ENCODE results near the gene JAG1.

DNA sequence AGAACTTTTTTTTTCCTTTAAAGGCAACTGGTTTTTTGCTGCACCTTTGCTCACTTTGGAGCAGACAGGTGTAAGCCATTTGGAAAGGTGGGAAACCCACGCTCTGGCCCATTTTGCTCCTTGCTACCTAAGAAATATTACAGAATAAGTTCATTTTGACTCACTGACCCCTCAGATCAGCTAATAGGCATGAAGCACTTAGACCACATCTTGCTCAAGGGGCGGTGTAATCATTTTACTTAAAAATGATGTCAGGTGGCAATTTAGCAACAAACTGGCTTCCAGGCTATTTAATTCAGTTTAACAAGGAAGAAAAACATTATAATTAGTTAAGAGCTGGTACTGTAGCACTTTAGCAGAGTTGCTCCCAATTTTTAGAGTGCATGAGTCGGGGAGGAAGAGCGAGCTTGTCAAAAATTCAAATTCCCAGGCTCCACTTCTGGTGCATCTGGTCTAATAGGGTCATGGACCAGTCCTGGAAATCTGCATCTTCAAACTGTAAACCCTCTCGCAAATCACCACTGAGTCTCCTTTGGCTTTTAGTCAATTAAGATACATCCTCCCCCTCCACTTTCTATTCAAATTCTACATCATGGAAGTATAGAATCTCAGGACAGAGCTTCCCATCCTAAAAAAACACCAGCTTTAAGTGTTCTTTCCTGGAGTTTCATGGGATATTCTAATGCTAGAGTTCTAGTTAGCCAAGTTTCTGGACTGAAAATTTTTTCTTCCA is 38.2 kb downstream of the JAG1 start:
- TF ChIP-seq EZH2 (IDR thresholded peaks at IDR 0.05; ENCODE audit: low read length, unreplicated experiment) (no peak), EZH2phosphoT487 (IDR thresholded peaks at IDR 0.05; ENCODE audit: borderline replicate concordance, low read length) (no peak)
- TF ChIP-seq, protein P1, sequence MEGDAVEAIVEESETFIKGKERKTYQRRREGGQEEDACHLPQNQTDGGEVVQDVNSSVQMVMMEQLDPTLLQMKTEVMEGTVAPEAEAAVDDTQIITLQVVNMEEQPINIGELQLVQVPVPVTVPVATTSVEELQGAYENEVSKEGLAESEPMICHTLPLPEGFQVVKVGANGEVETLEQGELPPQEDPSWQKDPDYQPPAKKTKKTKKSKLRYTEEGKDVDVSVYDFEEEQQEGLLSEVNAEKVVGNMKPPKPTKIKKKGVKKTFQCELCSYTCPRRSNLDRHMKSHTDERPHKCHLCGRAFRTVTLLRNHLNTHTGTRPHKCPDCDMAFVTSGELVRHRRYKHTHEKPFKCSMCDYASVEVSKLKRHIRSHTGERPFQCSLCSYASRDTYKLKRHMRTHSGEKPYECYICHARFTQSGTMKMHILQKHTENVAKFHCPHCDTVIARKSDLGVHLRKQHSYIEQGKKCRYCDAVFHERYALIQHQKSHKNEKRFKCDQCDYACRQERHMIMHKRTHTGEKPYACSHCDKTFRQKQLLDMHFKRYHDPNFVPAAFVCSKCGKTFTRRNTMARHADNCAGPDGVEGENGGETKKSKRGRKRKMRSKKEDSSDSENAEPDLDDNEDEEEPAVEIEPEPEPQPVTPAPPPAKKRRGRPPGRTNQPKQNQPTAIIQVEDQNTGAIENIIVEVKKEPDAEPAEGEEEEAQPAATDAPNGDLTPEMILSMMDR (conservative IDR thresholded peaks at IDR 0.05; ENCODE audit: low read depth, low read length) = no peak

All from PC-3 (cell line).